Stimulated activated CD8-positive, alpha-beta memory T cell treated with anti-CD3 and anti-CD28 coated beads, Interleukin-15, amount 100 ng/mL, for 48 hours (primary cell): ENCODE data around the gene SPAG4.

Source experiments
- DNase-seq, 2 donors: peaks; one replicate each; pipeline ENCODE4 v3.0.0-alpha.2; 2020; ENCODE audit warnings: low read depth in 2 of 2

The SPAG4 gene

GRCh38 chr20:35615667-35616464 lies at the start of gene SPAG4:
SPAG4 (plus strand) TSS chr20:35615829; CDS start chr20:35616004, 175 bp downstream.
- peak; percentile 100 for DNase-seq

DNA sequence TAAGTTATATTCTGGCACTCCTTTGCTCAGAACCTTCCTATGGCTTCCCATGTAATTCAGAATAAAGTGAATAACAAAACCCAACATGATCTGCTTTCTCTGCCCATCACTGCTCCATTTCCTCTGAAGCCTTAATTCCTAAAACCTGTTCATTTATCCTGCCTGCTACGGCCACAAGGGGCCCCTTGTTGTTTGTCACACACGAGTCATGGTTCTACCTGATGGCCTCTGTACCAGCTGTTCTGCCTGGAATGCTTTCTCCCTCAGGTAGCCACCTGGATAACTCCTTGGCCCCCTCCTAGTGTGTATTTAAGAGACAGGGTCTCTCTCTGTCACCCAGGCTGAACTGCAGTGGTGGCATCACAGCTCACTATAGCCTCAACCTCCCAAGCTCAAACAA lies 47.0 kb upstream of the SPAG4 start:
- no peak for DNase-seq

DNA sequence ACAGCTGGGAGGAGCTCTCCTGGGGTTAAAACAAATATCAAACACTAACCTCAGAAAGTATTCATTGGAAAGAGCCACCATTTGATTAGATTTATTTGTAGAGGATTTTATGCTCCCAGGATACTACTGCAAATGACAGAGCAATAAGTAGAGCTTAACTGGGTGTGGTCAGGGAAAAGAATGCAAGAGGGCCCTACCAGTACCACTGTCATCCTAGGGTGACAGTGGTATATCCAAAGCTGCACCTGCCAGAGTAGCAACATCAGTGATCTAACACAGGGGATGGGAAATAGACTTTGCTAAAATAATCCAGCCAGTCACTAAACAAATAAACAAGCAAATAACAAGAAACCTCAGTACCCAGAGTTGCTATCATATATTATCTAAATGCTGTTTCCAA lies 44.1 kb upstream of the SPAG4 start:
- no peak for DNase-seq

DNA sequence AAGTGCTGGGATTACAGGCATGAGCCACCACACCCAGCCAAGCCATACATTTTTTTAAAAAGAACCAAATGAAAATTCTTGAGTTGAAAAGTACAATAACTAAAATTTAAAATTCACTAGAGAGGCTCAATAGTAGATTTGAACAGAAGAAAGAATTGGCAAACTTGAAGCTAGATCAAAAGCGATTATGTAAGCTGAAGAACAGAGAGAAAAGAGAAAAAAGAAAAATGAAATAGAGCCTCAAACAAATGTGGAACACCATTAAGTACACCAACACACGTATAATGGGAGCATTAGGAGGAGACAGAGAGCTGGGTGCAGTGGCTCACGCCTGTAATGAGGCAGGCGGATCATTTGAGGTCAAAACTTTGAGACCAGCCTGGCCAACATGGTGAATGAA lies 42.8 kb upstream of the SPAG4 start:
- no peak for DNase-seq

DNA sequence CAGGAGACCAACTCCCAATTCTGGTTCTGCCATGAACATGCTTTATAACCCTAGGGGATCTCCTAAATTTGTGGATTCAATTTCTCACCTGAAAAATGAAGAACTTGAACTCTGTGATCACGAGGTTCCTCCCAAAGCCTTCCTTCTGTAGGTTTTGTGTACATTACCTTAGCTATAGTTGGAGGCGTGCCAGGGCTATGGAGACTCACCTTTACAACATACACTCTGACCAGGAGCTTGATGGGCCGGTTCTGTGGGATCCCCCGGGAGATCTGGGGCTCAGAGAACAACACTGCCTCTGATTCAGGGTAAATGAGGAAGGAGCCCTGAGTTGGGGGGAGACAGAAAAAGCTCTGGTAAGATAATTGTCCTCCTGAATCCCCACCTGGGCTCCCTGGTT lies 39.7 kb upstream of the SPAG4 start:
- DNase-seq: no peak

- DNase-seq: no peak
Observed at GRCh38 chr20:35576816-35577215, 38.8 kb upstream of the SPAG4 start.

DNA sequence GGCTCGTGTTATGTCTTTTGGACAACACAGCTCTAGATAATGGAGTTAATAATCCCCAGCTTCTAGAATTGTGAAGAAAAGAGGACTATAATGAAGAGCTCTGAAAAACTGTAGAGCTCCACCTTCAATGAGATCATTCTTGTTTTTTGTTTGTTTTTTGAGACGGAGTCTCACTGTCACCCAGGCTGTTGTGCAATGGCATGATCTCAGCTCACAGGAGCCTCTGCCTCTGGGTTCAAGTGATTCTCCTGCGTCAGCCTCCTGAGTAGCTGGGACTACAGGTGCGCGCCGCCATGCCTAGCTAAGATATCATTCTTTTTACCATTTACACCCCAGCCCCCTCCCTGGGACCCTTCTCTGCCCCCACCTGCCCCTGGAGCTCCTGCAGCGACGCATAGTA lies 37.2 kb upstream of the SPAG4 start:
- no peak for DNase-seq

DNA sequence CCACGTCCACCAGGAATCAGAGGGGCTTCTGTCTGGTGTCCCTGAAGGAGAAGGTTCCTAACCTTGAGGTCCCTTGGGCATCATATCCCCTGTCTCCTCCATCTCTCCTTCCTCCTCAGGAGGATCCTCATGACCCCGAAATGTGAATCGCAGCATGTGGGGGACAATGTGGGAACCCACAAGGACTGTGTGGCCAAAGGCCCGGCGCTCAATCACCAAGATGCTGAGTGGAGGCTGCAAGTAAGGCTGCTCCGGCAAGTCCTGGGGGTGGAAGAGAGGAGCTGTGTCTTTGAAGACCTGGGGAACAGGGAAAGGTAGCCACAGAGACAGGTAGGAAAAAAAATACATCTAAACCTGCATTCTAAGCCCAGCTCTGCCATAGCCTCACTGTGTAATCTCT lies 36.4 kb upstream of the SPAG4 start:
- DNase-seq: no peak

GRCh38 chr20:35582131-35582530 lies 33.5 kb upstream of the SPAG4 start:
- no peak for DNase-seq

DNA sequence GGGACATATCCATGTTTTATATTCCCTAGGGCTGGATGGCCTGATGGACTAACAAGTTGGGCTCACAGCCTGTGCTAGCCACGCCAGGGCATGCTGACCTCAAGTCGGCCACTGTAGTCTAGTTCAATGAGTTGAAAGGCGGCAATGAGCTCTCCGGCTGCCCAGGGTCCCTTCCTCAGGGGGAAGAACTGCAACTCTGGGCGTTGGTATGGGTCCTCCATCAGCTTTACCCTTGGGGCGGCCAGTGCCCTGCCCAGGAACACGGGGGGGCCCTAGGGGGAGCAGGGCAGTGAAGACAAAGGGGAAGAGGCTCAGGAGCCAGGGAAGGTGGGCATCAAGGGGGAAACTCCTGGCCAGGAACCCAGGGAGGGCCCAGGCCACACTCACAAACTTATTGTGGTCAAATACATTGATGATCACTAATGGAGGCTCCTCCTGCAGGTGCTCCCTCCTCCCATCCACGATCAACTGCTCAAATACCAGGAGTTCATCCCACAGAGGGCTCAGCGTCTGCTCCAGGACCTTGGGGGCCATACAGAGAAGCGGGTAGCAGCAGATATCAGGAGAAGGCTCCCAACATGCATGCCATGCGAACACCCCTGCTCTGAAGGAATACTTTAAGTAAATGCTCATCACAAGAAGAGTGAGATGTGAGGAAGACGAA lies 32.8 kb upstream of the SPAG4 start:
- DNase-seq: no peak

DNA sequence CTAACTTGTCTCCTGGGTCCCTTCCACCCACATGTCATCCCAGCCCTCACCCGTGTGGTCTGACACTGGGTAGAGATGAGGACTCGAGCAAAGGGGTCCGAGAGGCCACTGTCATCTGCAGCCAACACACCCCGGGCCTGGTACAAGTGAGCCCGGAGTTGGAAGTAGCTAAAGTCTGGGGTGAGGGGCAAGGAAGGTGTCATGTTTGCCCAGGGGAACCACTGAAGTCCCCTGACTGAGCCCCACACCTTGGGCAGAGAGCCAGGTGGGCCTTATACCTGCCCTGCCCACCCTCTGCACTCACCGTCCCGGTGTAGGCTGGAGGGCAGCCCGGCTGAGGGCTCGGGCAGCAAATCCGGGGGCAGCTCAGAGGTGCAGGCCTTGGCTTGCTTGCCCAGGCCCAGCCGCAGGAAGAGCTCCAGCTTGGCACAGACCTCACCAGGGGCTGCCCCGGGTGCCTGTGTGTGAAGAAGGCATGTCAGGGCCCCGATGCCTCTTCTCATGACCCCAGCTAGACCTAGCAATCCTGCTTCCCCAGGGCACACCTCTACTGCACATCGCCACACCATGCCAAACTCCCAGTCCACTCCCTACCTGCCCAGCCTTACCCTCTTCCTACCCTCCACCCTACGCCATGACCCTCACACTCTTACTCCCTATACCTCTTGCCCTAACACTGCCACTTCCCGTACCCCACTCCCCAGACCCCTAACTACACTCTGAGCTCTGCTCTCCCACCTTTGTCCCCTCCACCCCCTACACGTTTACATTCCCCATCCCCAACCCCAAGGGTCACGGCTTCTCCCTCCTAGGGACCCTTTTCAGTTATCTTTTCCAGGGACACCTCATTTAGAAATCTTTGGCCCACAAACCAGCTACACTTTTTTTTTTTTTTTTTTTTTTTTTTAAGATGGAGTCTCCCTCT lies 31.7 kb upstream of the SPAG4 start:
- DNase-seq: no peak

- DNase-seq: no peak
Observed at GRCh38 chr20:35586751-35587425, 28.7 kb upstream of the SPAG4 start.

DNA sequence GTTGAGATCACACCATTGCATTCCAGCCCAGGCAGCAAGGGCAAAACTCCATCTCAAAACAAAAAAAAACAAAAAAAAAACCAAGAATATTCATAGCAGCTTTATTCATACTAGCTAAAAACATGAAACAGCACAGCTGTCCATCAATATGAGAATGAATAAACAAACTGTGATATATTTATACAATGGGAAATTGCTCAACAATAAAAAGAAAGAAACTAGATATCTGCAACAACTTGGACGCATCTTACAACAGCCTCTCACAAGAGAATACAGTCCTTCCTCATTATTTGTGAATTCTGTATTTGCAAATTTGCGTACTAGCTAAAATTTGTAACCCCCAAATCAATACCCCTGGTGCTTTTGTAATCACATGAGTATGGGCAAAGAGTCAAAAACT lies 28.2 kb upstream of the SPAG4 start:
- no peak for DNase-seq

GRCh38 chr20:35588397-35588796 lies 27.2 kb upstream of the SPAG4 start:
- no peak for DNase-seq

GRCh38 chr20:35592339-35592974 lies 23.2 kb upstream of the SPAG4 start:
- no peak for DNase-seq

DNA sequence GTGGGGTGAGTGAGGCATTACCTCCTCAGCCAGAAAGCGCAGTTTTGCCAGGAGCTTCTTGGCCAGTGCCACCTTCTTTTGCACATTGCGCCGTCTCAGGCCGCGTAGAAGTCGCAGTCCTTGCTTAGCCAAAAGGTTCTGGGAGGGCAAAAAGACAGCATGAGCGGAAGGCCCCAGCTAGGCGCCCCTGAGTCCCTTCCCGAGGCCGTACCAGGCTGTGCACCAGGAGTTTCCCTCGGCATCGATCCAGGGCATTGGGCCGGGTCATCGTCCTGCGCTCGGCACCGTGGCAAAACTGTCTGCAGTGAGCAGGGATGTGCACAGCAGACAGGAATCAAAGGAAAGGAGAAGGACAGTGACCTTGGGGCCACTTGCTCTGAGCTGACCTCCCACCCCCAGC lies 20.2 kb upstream of the SPAG4 start:
- DNase-seq: no peak

DNA sequence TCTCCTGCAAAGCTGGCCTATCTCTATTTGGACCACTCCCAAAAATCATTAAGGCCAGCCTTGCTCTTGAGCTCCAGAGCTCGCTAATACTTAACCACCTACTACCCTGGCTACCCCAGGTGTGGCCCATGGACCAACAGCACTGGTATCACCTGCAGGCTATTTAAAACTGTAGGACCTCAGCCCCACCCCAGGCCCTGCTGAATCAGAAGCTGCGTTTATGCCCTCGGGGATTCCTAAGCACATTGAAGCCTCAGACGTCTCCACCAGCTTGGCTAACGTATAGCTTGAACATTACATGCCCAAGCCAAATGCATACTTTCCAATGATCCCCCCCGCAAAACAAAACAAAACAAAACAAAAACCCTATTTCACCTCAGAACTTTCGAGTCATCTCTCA lies 19.7 kb upstream of the SPAG4 start:
- no peak for DNase-seq

DNA sequence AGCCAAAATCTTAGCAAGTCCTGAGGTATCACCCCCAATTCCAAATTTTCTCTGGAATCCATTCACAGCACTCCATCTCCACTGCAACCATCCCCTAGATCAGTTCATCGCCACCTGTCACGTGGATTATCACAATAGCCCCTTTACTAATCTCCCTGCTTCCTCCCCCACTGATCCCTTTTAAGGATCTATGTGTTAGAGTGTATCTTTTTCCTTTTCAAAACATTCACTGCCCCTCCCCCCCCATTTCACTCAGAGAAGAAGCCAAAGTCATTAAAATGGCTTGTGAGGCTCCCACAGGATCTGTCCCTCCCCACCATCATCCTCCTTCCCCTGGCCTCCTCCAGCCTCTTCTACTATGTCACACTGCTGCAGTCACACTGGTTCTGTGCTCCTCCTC lies 18.4 kb upstream of the SPAG4 start:
- no peak for DNase-seq

DNA sequence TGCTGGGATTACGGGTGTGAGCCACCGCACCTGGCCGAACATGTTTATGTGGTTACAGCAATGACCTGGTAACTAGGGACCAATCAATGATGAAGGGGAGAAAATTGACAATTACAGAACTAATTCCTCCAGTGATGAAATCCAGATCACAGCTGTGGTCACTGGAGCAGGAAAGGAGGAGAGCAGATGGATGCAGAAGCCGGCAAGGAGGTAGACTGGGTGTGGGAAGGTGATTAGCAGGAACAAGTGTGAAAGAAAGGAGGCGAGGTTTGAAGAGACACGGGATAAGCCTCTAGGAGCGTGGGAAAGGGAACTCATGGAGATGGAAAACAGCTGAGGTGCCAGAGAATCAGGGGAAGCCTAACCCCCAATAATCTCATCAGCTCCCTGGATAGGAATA lies 17.2 kb upstream of the SPAG4 start:
- DNase-seq: no peak

DNA sequence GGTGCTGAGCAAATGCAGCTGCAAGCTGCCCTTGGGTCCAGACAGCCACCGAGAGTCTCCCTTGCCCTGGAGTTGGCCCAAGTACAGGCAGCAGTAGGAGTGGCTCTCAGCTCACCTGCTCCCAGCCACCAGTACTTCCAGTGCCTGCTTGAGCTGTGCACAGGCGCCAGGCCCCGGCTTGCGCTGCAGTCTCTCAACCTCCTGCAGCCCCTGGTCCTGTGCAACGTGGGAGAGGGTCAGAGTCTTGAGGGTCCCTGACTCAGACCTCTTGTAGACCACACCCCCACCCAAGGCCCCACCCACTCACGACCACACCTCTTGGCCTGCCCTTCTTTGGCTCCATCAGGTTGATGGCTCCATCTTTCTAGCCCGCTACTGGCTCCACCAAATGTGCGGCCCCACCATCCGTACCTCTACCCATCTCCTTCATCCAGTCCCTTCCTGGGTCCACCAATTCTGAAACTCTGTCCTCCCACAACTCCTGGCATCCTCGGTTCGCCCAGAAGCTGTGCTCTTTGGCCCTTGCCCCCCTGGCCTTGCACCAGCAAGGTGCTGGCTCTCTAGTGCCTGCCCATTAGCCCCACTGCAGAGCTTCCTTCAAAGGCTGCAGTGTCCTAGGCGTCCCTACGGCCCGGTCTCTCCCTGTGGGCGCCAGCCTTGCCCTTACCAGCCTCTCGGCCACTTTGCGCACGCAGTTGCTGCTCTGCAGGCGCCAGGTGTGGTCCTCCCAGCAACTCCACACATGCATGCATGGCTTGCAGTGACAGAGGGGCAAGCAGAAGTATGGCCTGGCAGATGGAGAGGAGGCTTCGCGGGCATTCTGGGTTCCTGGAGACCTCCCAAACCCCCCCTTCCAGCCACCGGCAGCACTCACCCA lies 16.5 kb upstream of the SPAG4 start:
- DNase-seq: no peak

DNA sequence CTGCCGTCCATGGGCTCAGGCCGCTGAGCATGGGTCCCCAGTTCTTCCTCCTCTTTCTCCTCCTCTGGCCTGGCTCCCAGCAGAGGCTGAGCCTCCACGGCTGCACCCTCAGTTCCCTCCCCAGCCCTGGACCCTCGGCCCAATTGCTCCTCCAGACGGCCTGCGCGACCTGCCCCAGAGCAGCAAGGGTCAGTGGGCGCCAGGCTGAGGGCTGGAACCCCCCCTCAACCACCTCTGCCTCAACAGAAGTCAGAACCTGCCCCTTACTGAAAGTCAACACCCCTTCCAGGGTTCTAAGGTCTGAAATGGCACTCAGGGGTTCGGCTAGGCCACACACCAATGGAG lies 15.9 kb upstream of the SPAG4 start:
- no peak for DNase-seq
